Adrenal gland (tissue), 5 donors: ENCODE results near the gene RBP2.

ENCODE experiments used
- CTCF ChIP-seq, 6 experiments: fragments of 450-650 bp in 4 of 6; fragments of 200-600 bp in 2 of 6; sonication (generic) in 1 of 6; IDR thresholded peaks; 1 replicate in 5 of 6; 2 replicates in 1 of 6; pipeline versions ENCODE4 v1.5.1 to v1.8.0; 2016 to 2021; ENCODE audit warnings: antibody characterized with exemption in 6 of 6, mild to moderate bottlenecking in 2 of 6, moderate library complexity in 1 of 6
- POLR2A ChIP-seq, 2 donors: fragments of 450-650 bp; IDR thresholded peaks; one replicate each; pipeline ENCODE4 v1.6.1; 2017; ENCODE audit warnings: antibody characterized with exemption in 2 of 2, mild to moderate bottlenecking in 2 of 2, moderate library complexity in 1 of 2
- donor health status: DM: no; HTN: no; CAD: no.

- TF ChIP-seq CTCF (IDR thresholded peaks at IDR 0.05) (no peak), POLR2A (IDR thresholded peaks at IDR 0.05) (no peak)
Observed at GRCh38 chr3:139472380-139473010, 3.8 kb downstream of the RBP2 start.
